Hepatocyte (in vitro differentiated cells): ENCODE data around the gene KIF26B. TPM values are rescaled to one million over a fixed set of nuclear protein-coding genes. Genes with fewer than 3 reads are reported as not detected.
"Not testable (repeated sequence)": the region's sequence is repeated elsewhere in the genome, so short reads cannot be mapped to it uniquely, and the experiment has no call there.

Experiments used
- DNase-seq: peaks from one replicate; pipeline ENCODE4 v3.0.0-alpha.2; 2016; ENCODE audit warnings: low spot score
- H2AFZ ChIP-seq: fragments of 200-600 bp; sonication (generic); 2 replicates; pipeline ENCODE4 v1.6.0; 2016; ENCODE audit warnings: antibody characterized with exemption, mild to moderate bottlenecking
- H3K27ac ChIP-seq: fragments of 200-600 bp; sonication (generic); 2 replicates; pipeline ENCODE4 v1.5.1; 2016; ENCODE audit warnings: mild to moderate bottlenecking
- H3K27me3 ChIP-seq: fragments of 200-600 bp; sonication (generic); 2 replicates; pipeline ENCODE4 v1.6.1; 2016
- H3K36me3 ChIP-seq: fragments of 200-600 bp; sonication (generic); replicated peaks from 2 replicates; pipeline ENCODE4 v1.5.1; 2016; ENCODE audit warnings: low read depth; ENCODE audit not compliant: insufficient read depth
- H3K4me1 ChIP-seq: fragments of 200-600 bp; sonication (generic); 2 replicates; pipeline ENCODE4 v1.5.1; 2016; ENCODE audit warnings: mild to moderate bottlenecking, moderate library complexity; ENCODE audit not compliant: insufficient read depth
- H3K4me2 ChIP-seq: fragments of 200-600 bp; sonication (generic); 2 replicates; pipeline ENCODE4 v1.6.0; 2016
- H3K4me3 ChIP-seq: fragments of 200-600 bp; sonication (generic); 2 replicates; pipeline ENCODE4 v1.5.1; 2016; ENCODE audit warnings: mild to moderate bottlenecking
- H3K79me2 ChIP-seq: fragments of 200-600 bp; sonication (generic); 2 replicates; pipeline ENCODE4 v1.6.0; 2017; ENCODE audit warnings: mild to moderate bottlenecking
- H3K9me2 ChIP-seq: fragments of 200-600 bp; sonication (generic); replicated peaks from 2 replicates; pipeline ENCODE4 v1.6.0; 2017; ENCODE audit warnings: mild to moderate bottlenecking; ENCODE audit not compliant: insufficient read depth
- H3K9me3 ChIP-seq: fragments of 200-600 bp; sonication (generic); 2 replicates; pipeline ENCODE4 v1.5.1; 2016; ENCODE audit warnings: low read depth, mild to moderate bottlenecking
- H4K20me1 ChIP-seq: fragments of 200-600 bp; sonication (generic); 2 replicates; pipeline ENCODE4 v1.6.0; 2016; ENCODE audit warnings: mild to moderate bottlenecking; ENCODE audit not compliant: insufficient read depth, poor library complexity, severe bottlenecking
- CTCF ChIP-seq: fragments of 200-600 bp; sonication (generic); IDR thresholded peaks from 2 replicates; pipeline ENCODE4 v1.5.1; 2016; ENCODE audit warnings: antibody characterized with exemption, mild to moderate bottlenecking; ENCODE audit not compliant: poor library complexity
- EZH2 ChIP-seq: fragments of 200-600 bp; sonication (generic); IDR thresholded peaks from 2 replicates; pipeline ENCODE4 v1.6.1; 2016; ENCODE audit warnings: antibody characterized with exemption, mild to moderate bottlenecking, borderline replicate concordance
- EZH2phosphoT487 ChIP-seq: fragments of 200-600 bp; sonication (generic); IDR thresholded peaks from one replicate; pipeline ENCODE4 v1.6.1; 2018; ENCODE audit warnings: antibody characterized with exemption, mild to moderate bottlenecking, low read depth, moderate library complexity; ENCODE audit not compliant: unreplicated experiment, severe bottlenecking
- WGBS: methylation state at CpG from one replicate; pipeline ENCODE4 v1.1.6; 2016; ENCODE audit warnings: low lambda C conversion rate; ENCODE audit errors: missing lambda C conversion rate; 5-methylcytosine and 5-hydroxymethylcytosine counted together
- polyA plus RNA-seq: library from polyadenylated mRNA; unstranded; fragments of >200 nt; fragmentation: Nextera tagmentation; extraction: Ambion mirVana; gene quantifications from 2 replicates; pipeline ENCODE4 v1.2.1, GENCODE V29; 2016
- total RNA-seq: library from RNA; depleted of rRNA; stranded (reverse); fragments of >200 nt; gene quantifications from 2 replicates; pipeline ENCODE4 v1.2.3, GENCODE V29; 2014

The KIF26B gene
- total and polyA plus RNA-seq, 2 experiments from 2014 or later, result 12.7 to 21.6 TPM

- H2AFZ ChIP-seq, result no peak overlapping the region
- H3K4me1 ChIP-seq, result no peaks in the 10 kb centered on the region
- no peaks in the 10 kb centered on the region for H3K27me3 ChIP-seq
- no peaks in the 10 kb centered on the region for H3K9me2 ChIP-seq
- peaks cover 18% of the 10 kb centered on the region for H3K79me2 ChIP-seq
- TF ChIP-seq EZH2 (no peak), CTCF (no peak), EZH2phosphoT487 (no peak)
- H3K36me3 ChIP-seq, result no peaks in the 10 kb centered on the region
- H3K4me2 ChIP-seq, result no peak overlapping the region
- H3K27ac ChIP-seq, result peak overlapping the region; percentile 19
- H4K20me1 ChIP-seq, result peaks cover 2% of the 10 kb centered on the region
- WGBS, result 77% methylated on average over 22 of the region's 22 CpGs
- no peak overlapping the region for H3K4me3 ChIP-seq
- DNase-seq, result no peak
- no peaks in the 10 kb centered on the region for H3K9me3 ChIP-seq
Measured at GRCh38 chr1:245336149-245336983, 181.6 kb downstream of the KIF26B start.

- H4K20me1 ChIP-seq, DNase-seq, H3K9me3 ChIP-seq, H3K4me1 ChIP-seq, H3K9me2 ChIP-seq, H2AFZ ChIP-seq, H3K4me3 ChIP-seq, H3K27me3 ChIP-seq, H3K4me2 ChIP-seq, H3K36me3 ChIP-seq: not testable (repeated sequence)
- peak overlapping the region; percentile 61 for H3K27ac ChIP-seq
- 98% methylated on average over 2 of the region's 2 CpGs for WGBS
- peaks cover 16% of the 10 kb centered on the region for H3K79me2 ChIP-seq
Measured at GRCh38 chr1:245336984-245337355, 182.2 kb downstream of the KIF26B start.

- H3K27me3 ChIP-seq, result no peaks in the 10 kb centered on the region
- no peaks in the 10 kb centered on the region for H3K4me1 ChIP-seq
- 27% methylated on average over 10 of the region's 10 CpGs for WGBS
- H3K36me3 ChIP-seq, result no peaks in the 10 kb centered on the region
- H3K4me2 ChIP-seq, result peak overlapping the region; percentile 34
- H4K20me1 ChIP-seq, result no peaks in the 10 kb centered on the region
- H3K4me3 ChIP-seq, result no peak overlapping the region
- no peaks in the 10 kb centered on the region for H3K9me3 ChIP-seq
- H3K79me2 ChIP-seq, result peaks cover 18% of the 10 kb centered on the region
- DNase-seq, result peak; percentile 30
- peak overlapping the region; percentile 6 for H2AFZ ChIP-seq
- TF ChIP-seq EZH2phosphoT487 (no peak), CTCF (peak; percentile 11)
- H3K9me2 ChIP-seq, result no peaks in the 10 kb centered on the region
- H3K27ac ChIP-seq, result peak overlapping the region; percentile 61
Measured at GRCh38 chr1:245337829-245338484, 183.2 kb downstream of the KIF26B start.

GRCh38 chr1:245338485-245338877 is 183.7 kb downstream of the KIF26B start:
- Histone ChIP-seq H3K79me2 (peaks cover 23% of the 10 kb centered on the region), H3K36me3 (no peaks in the 10 kb centered on the region), H4K20me1 (no peaks in the 10 kb centered on the region), H3K9me3 (no peaks in the 10 kb centered on the region), H2AFZ (no peak overlapping the region), H3K4me3 (no peak overlapping the region), H3K4me1 (no peaks in the 10 kb centered on the region), H3K27ac (peak overlapping the region; percentile 61), H3K9me2 (no peaks in the 10 kb centered on the region), H3K27me3 (no peaks in the 10 kb centered on the region), H3K4me2 (no peak overlapping the region)
- DNase-seq, result no peak
- TF ChIP-seq EZH2phosphoT487 (no peak), CTCF (no peak), EZH2 (no peak)
- WGBS, result 82% methylated on average over 5 of the region's 5 CpGs
